HepG2 (cell line): ENCODE data around the gene BCL2L13. TPM values are rescaled to one million over a fixed set of nuclear protein-coding genes. Genes with fewer than 3 reads are reported as not detected.

ENCODE experiments used
- AKAP8 ChIP-seq: sonication (generic); formaldehyde crosslinking; IDR thresholded peaks from 2 replicates; pipeline ENCODE4 v1.5.1; 2020; ENCODE audit warnings: mild to moderate bottlenecking, missing genetic modification reagents
- CHCHD3 ChIP-seq: sonication (generic); formaldehyde crosslinking; IDR thresholded peaks from 2 replicates; pipeline ENCODE4 v1.8.0; 2022; ENCODE audit warnings: mild to moderate bottlenecking, missing genetic modification reagents, moderate library complexity
- ETV5 ChIP-seq: IDR thresholded peaks from 2 replicates; pipeline ENCODE4 v1.6.1; 2018; ENCODE audit warnings: missing biosample characterization, missing genetic modification reagents, inconsistent platforms, borderline replicate concordance
- HMG20A ChIP-seq: IDR thresholded peaks from 2 replicates; pipeline ENCODE4 v1.6.1; 2016; ENCODE audit warnings: borderline replicate concordance
- HNRNPLL ChIP-seq: fragments of 200-400 bp; formaldehyde crosslinking; IDR thresholded peaks from 2 replicates; pipeline ENCODE4 v1.6.1; 2017; ENCODE audit warnings: mild to moderate bottlenecking, low read depth, low read length; ENCODE audit not compliant: poor library complexity, severe bottlenecking
- RARG ChIP-seq: sonication (generic); formaldehyde crosslinking; IDR thresholded peaks from 2 replicates; pipeline ENCODE4 v1.4.0; 2020; ENCODE audit warnings: low read depth, mild to moderate bottlenecking, missing genetic modification reagents
- RBM39 ChIP-seq: fragments of 200-400 bp; formaldehyde crosslinking; IDR thresholded peaks from one replicate; pipeline ENCODE4 v1.6.1; 2018; ENCODE audit warnings: antibody characterized with exemption, mild to moderate bottlenecking, low read depth, low read length; ENCODE audit not compliant: poor library complexity, severe bottlenecking
- RELA ChIP-seq: sonication (generic); formaldehyde crosslinking; IDR thresholded peaks from 2 replicates; pipeline ENCODE4 v1.4.0; 2020; ENCODE audit warnings: missing genetic modification reagents
- RFX5 ChIP-seq: IDR thresholded peaks from 2 replicates; pipeline ENCODE4 v1.6.1; 2011; ENCODE audit warnings: low read depth, low read length, improper control_type of control experiment
- TERF1 ChIP-seq: sonication (generic); formaldehyde crosslinking; IDR thresholded peaks from 2 replicates; pipeline ENCODE4 v1.8.0; 2022; ENCODE audit warnings: mild to moderate bottlenecking, missing genetic modification reagents, moderate library complexity
- TFAP4 ChIP-seq: sonication (generic); IDR thresholded peaks from 2 replicates; pipeline ENCODE4 v1.6.1; 2016; ENCODE audit warnings: low read depth, borderline replicate concordance
- ZBTB4 ChIP-seq: sonication (generic); formaldehyde crosslinking; IDR thresholded peaks from 2 replicates; pipeline ENCODE4 v1.4.0; 2020; ENCODE audit warnings: missing genetic modification reagents, mild to moderate bottlenecking, borderline replicate concordance
- ZNF12 ChIP-seq: sonication (generic); formaldehyde crosslinking; IDR thresholded peaks from 2 replicates; pipeline ENCODE4 v1.5.0; 2020; ENCODE audit warnings: missing genetic modification reagents
- ZNF121 ChIP-seq: sonication (generic); formaldehyde crosslinking; IDR thresholded peaks from 2 replicates; pipeline ENCODE4 v1.5.0; 2020; ENCODE audit warnings: mild to moderate bottlenecking, missing genetic modification reagents
- ZNF124 ChIP-seq: sonication (generic); formaldehyde crosslinking; IDR thresholded peaks from 2 replicates; pipeline ENCODE4 v1.4.0; 2020; ENCODE audit warnings: missing genetic modification reagents
- ZNF251 ChIP-seq: sonication (generic); formaldehyde crosslinking; IDR thresholded peaks from 2 replicates; pipeline ENCODE4 v1.9.0; 2021; ENCODE audit warnings: mild to moderate bottlenecking, missing genetic modification reagents
- ZNF260 ChIP-seq: sonication (generic); formaldehyde crosslinking; IDR thresholded peaks from 2 replicates; pipeline ENCODE4 v1.4.0; 2020; ENCODE audit warnings: missing genetic modification reagents, low read depth, mild to moderate bottlenecking, borderline replicate concordance
- ZNF30 ChIP-seq: sonication (generic); formaldehyde crosslinking; IDR thresholded peaks from 2 replicates; pipeline ENCODE4 v1.5.0; 2020; ENCODE audit warnings: mild to moderate bottlenecking, missing genetic modification reagents
- ZNF331 ChIP-seq: sonication (generic); formaldehyde crosslinking; IDR thresholded peaks from 2 replicates; pipeline ENCODE4 v1.4.0; 2020; ENCODE audit warnings: missing genetic modification reagents
- ZNF33B ChIP-seq: sonication (generic); formaldehyde crosslinking; IDR thresholded peaks from 2 replicates; pipeline ENCODE4 v1.5.1; 2020; ENCODE audit warnings: mild to moderate bottlenecking, missing genetic modification reagents
- ZNF343 ChIP-seq: sonication (generic); formaldehyde crosslinking; IDR thresholded peaks from 2 replicates; pipeline ENCODE4 v1.4.0; 2020; ENCODE audit warnings: mild to moderate bottlenecking, missing genetic modification reagents
- ZNF496 ChIP-seq: sonication (generic); formaldehyde crosslinking; IDR thresholded peaks from 2 replicates; pipeline ENCODE4 v1.8.1; 2023; ENCODE audit warnings: mild to moderate bottlenecking, moderate library complexity, missing genetic modification reagents; ENCODE audit not compliant: insufficient replicate concordance
- ZNF510 ChIP-seq: sonication (generic); formaldehyde crosslinking; IDR thresholded peaks from 2 replicates; pipeline ENCODE4 v1.4.0; 2020; ENCODE audit warnings: low read depth, mild to moderate bottlenecking, missing genetic modification reagents
- ZNF740 ChIP-seq: sonication (generic); formaldehyde crosslinking; IDR thresholded peaks from 2 replicates; pipeline ENCODE4 v1.4.0; 2020; ENCODE audit warnings: missing genetic modification reagents
- ZNF788 ChIP-seq: sonication (generic); formaldehyde crosslinking; IDR thresholded peaks from 2 replicates; pipeline ENCODE4 v1.5.0; 2020; ENCODE audit warnings: mild to moderate bottlenecking, missing genetic modification reagents, borderline replicate concordance
- polyA plus RNA-seq, 8 experiments: library from polyadenylated mRNA; depleted of rRNA in 3 of 8; stranded (reverse) in 7 of 8; unstranded in 1 of 8; fragments of >200 nt; fragmentation: Illumina TruSeq in 4 of 8; extraction: Trizol in 4 of 8; gene quantifications; 2 replicates each; pipeline versions ENCODE4 v1.2.1 to v1.2.3, GENCODE V29; 2011 to 2016; ENCODE audit warnings: low read depth in 4 of 8, missing spikeins in 1 of 8, mixed read lengths in 1 of 8; ENCODE audit not compliant: insufficient read depth in 1 of 8
- total RNA-seq, 5 experiments: library from RNA; depleted of rRNA; stranded (reverse); fragments of >200 nt; fragmentation: Illumina TruSeq; extraction: Trizol; gene quantifications; 2 replicates each; pipeline ENCODE4 v1.2.3, GENCODE V29; 2016; ENCODE audit warnings: low read depth in 1 of 5

Gene BCL2L13
- total and polyA plus RNA-seq, 2 of the 13 experiments (the other 11 are each of a cell fraction or from before 2014, with no cell fraction given), result 13.5 to 14.6 TPM

- TF ChIP-seq ZNF740, result no peak
- TF ChIP-seq ZNF124 (CRISPR knock-in tag), result no peak
- TF ChIP-seq CHCHD3 (CRISPR knock-in tag), result no peak
- no peak for TF ChIP-seq ZNF121 (CRISPR knock-in tag)
- no peak; the same call in 1 of the 2 replicates for TF ChIP-seq ZNF788
- peak; percentile 31; the same call in 1 of the 2 replicates for TF ChIP-seq ZNF331 (CRISPR knock-in tag)
- no peak for TF ChIP-seq ZNF510
- TF ChIP-seq ZNF12 (CRISPR knock-in tag), result no peak
- peak; percentile 77 for TF ChIP-seq HNRNPLL
- TF ChIP-seq RFX5, result no peak; the same call in 1 of the 2 replicates
- no peak for TF ChIP-seq ZNF33B (CRISPR knock-in tag)
- TF ChIP-seq ETV5 (CRISPR knock-in tag), result peak; percentile 92
- TF ChIP-seq RELA (CRISPR knock-in tag), result no peak; the same call in 1 of the 2 replicates
- peak; percentile 72; the same call in 1 of the 2 replicates for TF ChIP-seq TERF1 (CRISPR knock-in tag)
- TF ChIP-seq ZNF343, result no peak
- no peak for TF ChIP-seq ZNF30 (CRISPR knock-in tag)
- TF ChIP-seq HMG20A (CRISPR knock-in tag), result no peak
- TF ChIP-seq ZNF496, result no peak
- no peak for TF ChIP-seq ZNF251 (CRISPR knock-in tag)
- no peak for TF ChIP-seq RARG (CRISPR knock-in tag)
- TF ChIP-seq ZNF260 (CRISPR knock-in tag), result 0 out of 2 replicates have a peak, but pooled peaks have one; percentile 56
- no peak for TF ChIP-seq AKAP8
- TF ChIP-seq RBM39, result peak; percentile 92
- TF ChIP-seq TFAP4, result peak; percentile 44; the same call in 1 of the 2 replicates
- 0 out of 2 replicates have a peak, but pooled peaks have one; percentile 51 for TF ChIP-seq ZBTB4 (CRISPR knock-in tag)
Measured at GRCh38 chr22:17638432-17639246, at the start of gene BCL2L13 (continued).
